Activated CD4-positive, alpha-beta T cell treated with anti-CD3 and anti-CD28 coated beads, Interleukin-10, Interleukin-2, amounts not matched to agents 100 ng/mL and 50 ng/mL, durations not matched to agents 16 hours and 8 hours (primary cell): ENCODE measurements around the gene CCNJL.

Source experiments
- DNase-seq: peaks from one replicate; pipeline ENCODE4 v3.0.0-alpha.2; 2020

CCNJL gene

GRCh38 chr5:160289721-160290120, 22.6 kb downstream of the CCNJL start:
- no peak for DNase-seq

GRCh38 chr5:160289356-160289651, 23.1 kb downstream of the CCNJL start:
- no peak for DNase-seq

- DNase-seq: no peak
Measured at GRCh38 chr5:160287378-160288051, 24.8 kb downstream of the CCNJL start.

- DNase-seq: no peak
Measured at GRCh38 chr5:160286947-160287346, 25.4 kb downstream of the CCNJL start.

GRCh38 chr5:160285316-160285715, 27.0 kb downstream of the CCNJL start:
- no peak for DNase-seq

GRCh38 chr5:160284291-160284873, 28.0 kb downstream of the CCNJL start:
- DNase-seq: no peak

GRCh38 chr5:160281275-160281674, 31.1 kb downstream of the CCNJL start:
- DNase-seq: no peak

- DNase-seq: no peak
Measured at GRCh38 chr5:160280384-160281095, 31.8 kb downstream of the CCNJL start.

GRCh38 chr5:160278343-160278742, 34.0 kb downstream of the CCNJL start:
- DNase-seq: no peak

- no peak for DNase-seq
Measured at GRCh38 chr5:160274483-160274931, 37.9 kb downstream of the CCNJL start.

- no peak for DNase-seq
Measured at GRCh38 chr5:160272889-160273288, 39.5 kb downstream of the CCNJL start.

GRCh38 chr5:160272264-160272663, 40.1 kb downstream of the CCNJL start:
- no peak for DNase-seq

GRCh38 chr5:160271836-160272235, 40.5 kb downstream of the CCNJL start:
- no peak for DNase-seq

- no peak for DNase-seq
Measured at GRCh38 chr5:160271396-160271795, 41.0 kb downstream of the CCNJL start.

- DNase-seq: no peak
Measured at GRCh38 chr5:160270704-160271103, 41.7 kb downstream of the CCNJL start.

GRCh38 chr5:160269017-160269416, 43.3 kb downstream of the CCNJL start:
- DNase-seq: no peak

- DNase-seq: no peak
Measured at GRCh38 chr5:160268121-160268520, 44.2 kb downstream of the CCNJL start.

- no peak for DNase-seq
Measured at GRCh38 chr5:160266752-160267345, 45.5 kb downstream of the CCNJL start.

GRCh38 chr5:160266044-160266443, 46.3 kb downstream of the CCNJL start:
- DNase-seq: no peak

- no peak for DNase-seq
Measured at GRCh38 chr5:160263326-160263855, 49.0 kb downstream of the CCNJL start.

GRCh38 chr5:160262151-160263074, 50.0 kb downstream of the CCNJL start:
- DNase-seq: no peak
